Thyroid gland (tissue), 4 donors: Measurements from ENCODE around the gene GIGYF2. TPM values are rescaled to one million over a fixed set of nuclear protein-coding genes. Genes with fewer than 3 reads are reported as not detected.

Experiments
- DNase-seq, 2 donors: peaks; one replicate each; pipeline ENCODE4 v3.0.0-alpha.2; 2019
- H3K27ac ChIP-seq, 3 donors: fragments of 200-600 bp; sonication (generic); 1 replicate in 2 of 3; 2 replicates in 1 of 3; pipeline ENCODE4 v1.5.1; 2016 to 2019; ENCODE audit warnings: mild to moderate bottlenecking in 1 of 3, moderate library complexity in 1 of 3
- H3K27me3 ChIP-seq: fragments of 200-600 bp; sonication (generic); one replicate; pipeline ENCODE4 v1.5.1; 2019
- H3K36me3 ChIP-seq, 2 donors: fragments of 200-600 bp; sonication (generic); one replicate each; pipeline ENCODE4 v1.5.1; 2016 to 2019
- H3K4me1 ChIP-seq, 2 donors: fragments of 200-600 bp; sonication (generic); one replicate each; pipeline ENCODE4 v1.5.1; 2017 to 2019
- H3K4me3 ChIP-seq, 3 donors: fragments of 200-600 bp; sonication (generic); replicated peaks in 1 of 3; 1 replicate in 2 of 3; 2 replicates in 1 of 3; pipeline ENCODE4 v1.5.1; 2016; ENCODE audit warnings: mild to moderate bottlenecking in 1 of 3
- H3K9me3 ChIP-seq: fragments of 200-600 bp; sonication (generic); one replicate; pipeline ENCODE4 v1.5.1; 2017
- POLR2A ChIP-seq, 2 donors: fragments of 450-650 bp; IDR thresholded peaks; one replicate each; pipeline ENCODE4 v1.6.1; 2017; ENCODE audit warnings: antibody characterized with exemption in 2 of 2, mild to moderate bottlenecking in 2 of 2, moderate library complexity in 1 of 2
- WGBS, 2 donors: methylation state at CpG; one replicate each; pipeline ENCODE4 v1.1.5; 2017; 5-methylcytosine and 5-hydroxymethylcytosine counted together
- intact Hi-C: fragments of 100-400 bp; cut with DNase I; formaldehyde crosslinking; loops from one replicate; pipeline ENCODE4 v1.15.1; 2023
- total RNA-seq, 4 donors: library from RNA; depleted of rRNA; stranded (reverse); fragments of >200 nt; gene quantifications; one replicate each; pipeline ENCODE4 v1.2.3, GENCODE V29; 2016
- TF ChIP-seq, protein P1 (sequence below), 6 experiments: fragments of 200-600 bp in 3 of 6; fragments of 450-650 bp in 3 of 6; sonication (generic) in 3 of 6; IDR thresholded peaks; one replicate each; pipeline ENCODE4 v1.5.1; 2016 to 2019; ENCODE audit warnings: antibody characterized with exemption in 6 of 6, mild to moderate bottlenecking in 2 of 6, inconsistent platforms in 1 of 6, moderate library complexity in 1 of 6

The GIGYF2 gene
- total RNA-seq, 4 donors from 2014 or later = 88.7 to 138 (median 101) TPM

DNA sequence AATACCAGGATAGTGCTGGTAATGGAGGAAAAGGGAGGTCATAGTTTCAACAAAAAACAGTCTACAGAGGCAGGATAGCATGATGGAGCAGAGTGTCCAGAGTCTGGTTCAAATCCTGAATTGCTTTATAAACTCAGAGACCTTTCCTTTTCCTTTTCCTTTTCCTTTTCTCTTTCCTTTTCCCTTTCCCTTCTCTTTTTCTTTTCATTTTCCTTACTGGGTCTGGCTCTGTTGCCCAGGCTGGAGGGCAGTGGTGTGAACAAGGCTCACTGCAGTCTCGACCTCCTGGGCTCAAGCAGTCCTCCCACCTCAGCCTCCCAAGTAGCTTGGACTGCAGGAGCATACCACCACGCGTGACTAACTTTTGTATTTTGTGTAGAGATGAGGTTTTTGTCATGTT, 31.7 kb downstream of the GIGYF2 start:
- H3K4me1 ChIP-seq = no peaks in the 10 kb centered on the region
- H3K27ac ChIP-seq = no peak overlapping the region
- 93 to 96% methylated on average over 3 of the region's 3 CpGs for WGBS, 2 donors
- intact Hi-C loops = no loop called here
- TF ChIP-seq POLR2A (IDR thresholded peaks at IDR 0.05) = no peak
- TF ChIP-seq, protein P1, sequence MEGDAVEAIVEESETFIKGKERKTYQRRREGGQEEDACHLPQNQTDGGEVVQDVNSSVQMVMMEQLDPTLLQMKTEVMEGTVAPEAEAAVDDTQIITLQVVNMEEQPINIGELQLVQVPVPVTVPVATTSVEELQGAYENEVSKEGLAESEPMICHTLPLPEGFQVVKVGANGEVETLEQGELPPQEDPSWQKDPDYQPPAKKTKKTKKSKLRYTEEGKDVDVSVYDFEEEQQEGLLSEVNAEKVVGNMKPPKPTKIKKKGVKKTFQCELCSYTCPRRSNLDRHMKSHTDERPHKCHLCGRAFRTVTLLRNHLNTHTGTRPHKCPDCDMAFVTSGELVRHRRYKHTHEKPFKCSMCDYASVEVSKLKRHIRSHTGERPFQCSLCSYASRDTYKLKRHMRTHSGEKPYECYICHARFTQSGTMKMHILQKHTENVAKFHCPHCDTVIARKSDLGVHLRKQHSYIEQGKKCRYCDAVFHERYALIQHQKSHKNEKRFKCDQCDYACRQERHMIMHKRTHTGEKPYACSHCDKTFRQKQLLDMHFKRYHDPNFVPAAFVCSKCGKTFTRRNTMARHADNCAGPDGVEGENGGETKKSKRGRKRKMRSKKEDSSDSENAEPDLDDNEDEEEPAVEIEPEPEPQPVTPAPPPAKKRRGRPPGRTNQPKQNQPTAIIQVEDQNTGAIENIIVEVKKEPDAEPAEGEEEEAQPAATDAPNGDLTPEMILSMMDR (IDR thresholded peaks at IDR 0.05) = no peak
- H3K4me3 ChIP-seq = no peak overlapping the region
- no peaks in the 10 kb centered on the region for H3K27me3 ChIP-seq
- peaks cover 6 to 10% of the 10 kb centered on the region in 2 donors for H3K36me3 ChIP-seq
- DNase-seq = no peak
- no peaks in the 10 kb centered on the region for H3K9me3 ChIP-seq

DNA sequence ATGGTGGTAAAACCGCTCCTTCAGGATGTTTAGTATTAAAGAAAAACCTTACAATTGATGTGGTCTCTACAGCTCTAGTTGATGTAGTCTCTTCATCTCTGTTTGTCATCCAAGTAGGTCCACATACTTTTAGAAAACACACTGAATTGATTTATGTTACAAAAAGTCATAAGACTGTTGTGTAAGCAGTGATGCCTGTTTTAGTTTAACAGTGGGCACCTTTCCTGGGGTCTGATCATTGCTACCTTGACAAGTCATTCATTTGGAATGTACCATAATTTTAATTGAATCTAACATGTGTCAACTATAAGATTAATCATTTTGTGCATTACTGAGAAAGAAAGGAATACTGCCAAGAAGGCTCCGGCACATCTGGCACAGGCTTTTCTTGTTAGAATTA, 34.3 kb downstream of the GIGYF2 start:
- Histone ChIP-seq H3K27me3 (no peaks in the 10 kb centered on the region), H3K4me1 (no peaks in the 10 kb centered on the region), H3K36me3 (no peaks in the 10 kb centered on the region), H3K9me3 (no peaks in the 10 kb centered on the region), H3K4me3 (no peak overlapping the region), H3K27ac (no peak overlapping the region)
- DNase-seq = no peak
- WGBS, 2 donors = 81 to 92% methylated on average over 2 of the region's 2 CpGs
- TF ChIP-seq POLR2A (IDR thresholded peaks at IDR 0.05) = no peak
- TF ChIP-seq, protein P1 (IDR thresholded peaks at IDR 0.05) = no peak
- intact Hi-C loops = no loop called here

DNA sequence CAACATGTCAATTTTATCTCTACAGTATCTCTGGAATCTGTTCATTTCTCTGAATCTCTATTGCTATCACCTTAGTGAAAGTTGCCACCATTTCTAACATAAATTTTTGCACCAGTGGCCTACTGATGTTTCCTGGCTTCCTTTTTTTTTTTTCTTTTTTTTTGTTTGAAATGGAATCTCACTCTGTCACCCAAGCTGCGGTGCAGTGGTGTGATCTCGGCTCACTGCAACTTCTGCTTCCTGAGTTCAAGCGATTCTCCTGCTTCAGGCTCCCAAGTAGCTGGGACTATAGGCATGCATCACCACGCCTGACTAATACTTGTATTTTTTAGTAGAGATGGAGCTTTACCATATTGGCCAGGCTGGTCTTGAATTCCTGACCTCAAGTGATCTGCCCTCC, 44.2 kb downstream of the GIGYF2 start:
- Histone ChIP-seq H3K9me3 (no peaks in the 10 kb centered on the region), H3K27ac (no peak overlapping the region), H3K36me3 (peaks cover 0 to 5% of the 10 kb centered on the region in 2 donors), H3K4me3 (no peak overlapping the region), H3K27me3 (no peaks in the 10 kb centered on the region), H3K4me1 (no peaks in the 10 kb centered on the region)
- DNase-seq = no peak
- intact Hi-C loops = no loop called here
- no peak for TF ChIP-seq POLR2A (IDR thresholded peaks at IDR 0.05)
- TF ChIP-seq, protein P1 (IDR thresholded peaks at IDR 0.05) = no peak
- 85 to 98% methylated on average over 4 of the region's 4 CpGs for WGBS, 2 donors

DNA sequence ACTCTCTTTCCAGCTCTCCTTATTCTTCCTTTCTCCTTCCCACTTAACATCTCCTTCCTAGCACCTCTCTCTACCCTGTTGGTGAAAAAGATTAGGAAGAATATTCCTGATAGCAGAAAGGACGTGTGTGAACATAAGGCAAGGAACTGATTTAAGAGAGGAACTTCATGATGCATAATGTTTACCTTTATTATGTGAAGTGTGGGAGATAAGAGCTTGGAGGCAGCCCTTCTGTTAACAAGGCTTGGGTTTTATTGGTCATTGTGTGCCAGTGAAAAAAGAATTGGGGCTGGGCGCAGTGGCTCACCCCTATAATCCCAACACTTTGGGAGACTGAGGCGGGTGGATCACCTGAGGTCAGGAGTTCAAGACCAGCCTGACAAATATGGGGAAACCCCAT, 44.8 kb downstream of the GIGYF2 start:
- WGBS, 2 donors = 96 to 99% methylated on average over 3 of the region's 3 CpGs
- Histone ChIP-seq H3K4me1 (no peaks in the 10 kb centered on the region), H3K4me3 (no peak overlapping the region), H3K36me3 (peaks cover 0 to 5% of the 10 kb centered on the region in 2 donors), H3K27ac (no peak overlapping the region), H3K9me3 (no peaks in the 10 kb centered on the region), H3K27me3 (no peaks in the 10 kb centered on the region)
- no peak for DNase-seq
- TF ChIP-seq, protein P1 (IDR thresholded peaks at IDR 0.05) = no peak
- TF ChIP-seq POLR2A (IDR thresholded peaks at IDR 0.05) = no peak
- intact Hi-C loops = no loop called here

DNA sequence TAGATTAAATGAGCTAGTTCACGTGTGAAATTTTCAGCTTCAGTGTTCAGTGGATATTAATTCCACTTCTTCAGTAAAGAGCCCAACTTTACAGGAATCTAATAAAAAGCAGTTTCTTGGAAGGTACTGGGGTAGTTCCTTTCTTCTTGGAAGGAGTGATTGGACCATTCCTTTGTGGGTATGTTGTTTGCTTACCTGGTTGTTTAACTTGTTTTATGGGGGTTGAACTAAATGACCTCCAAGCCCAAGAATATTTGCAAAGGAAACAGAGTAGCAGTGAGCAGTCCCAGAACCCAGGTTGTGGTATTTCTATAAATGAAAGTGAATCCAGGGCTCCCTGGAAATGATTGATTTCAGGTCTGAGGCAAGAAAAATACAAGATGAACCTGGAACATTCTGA, 47.8 kb downstream of the GIGYF2 start:
- Histone ChIP-seq H3K4me1 (no peaks in the 10 kb centered on the region), H3K36me3 (peaks cover 17 to 19% of the 10 kb centered on the region in 2 donors), H3K4me3 (no peak overlapping the region), H3K27me3 (no peaks in the 10 kb centered on the region), H3K27ac (no peak overlapping the region), H3K9me3 (no peaks in the 10 kb centered on the region)
- no peak for TF ChIP-seq POLR2A (IDR thresholded peaks at IDR 0.05)
- TF ChIP-seq, protein P1 (IDR thresholded peaks at IDR 0.05) = no peak
- no peak for DNase-seq
- intact Hi-C loops = no loop called here
- 92 to 94% methylated on average over 1 of the region's 1 CpG for whole genome bisulfite sequencing, 2 donors
